C4-2B (cell line): ENCODE data around the gene CLDN6.

Experiments
- H3K27ac ChIP-seq: fragments of 450-650 bp; 2 replicates; pipeline ENCODE4 v1.5.1; 2017
- ZFX ChIP-seq: fragments of 450-650 bp; IDR thresholded peaks from 2 replicates; pipeline ENCODE4 v1.6.1; 2017
- TF ChIP-seq, protein P1 (sequence below): fragments of 450-650 bp; conservative IDR thresholded peaks from 2 replicates; pipeline ENCODE4 v1.5.1; 2017; ENCODE audit warnings: mild to moderate bottlenecking

CLDN6 gene

DNA sequence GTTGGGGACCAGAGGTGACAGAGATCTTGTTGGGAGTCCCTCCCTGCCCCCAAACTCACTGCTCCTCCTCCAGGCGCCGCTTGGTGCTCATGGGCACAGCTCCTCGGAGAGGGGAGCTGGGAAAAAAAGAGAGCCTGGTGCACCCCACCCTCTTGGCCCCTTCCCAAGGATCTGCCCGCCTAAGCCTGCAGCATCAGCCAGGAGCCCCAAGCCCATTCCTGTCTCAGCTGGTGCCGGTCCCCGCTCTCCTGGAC, 5.4 kb upstream of the CLDN6 start:
- TF ChIP-seq, protein P1, sequence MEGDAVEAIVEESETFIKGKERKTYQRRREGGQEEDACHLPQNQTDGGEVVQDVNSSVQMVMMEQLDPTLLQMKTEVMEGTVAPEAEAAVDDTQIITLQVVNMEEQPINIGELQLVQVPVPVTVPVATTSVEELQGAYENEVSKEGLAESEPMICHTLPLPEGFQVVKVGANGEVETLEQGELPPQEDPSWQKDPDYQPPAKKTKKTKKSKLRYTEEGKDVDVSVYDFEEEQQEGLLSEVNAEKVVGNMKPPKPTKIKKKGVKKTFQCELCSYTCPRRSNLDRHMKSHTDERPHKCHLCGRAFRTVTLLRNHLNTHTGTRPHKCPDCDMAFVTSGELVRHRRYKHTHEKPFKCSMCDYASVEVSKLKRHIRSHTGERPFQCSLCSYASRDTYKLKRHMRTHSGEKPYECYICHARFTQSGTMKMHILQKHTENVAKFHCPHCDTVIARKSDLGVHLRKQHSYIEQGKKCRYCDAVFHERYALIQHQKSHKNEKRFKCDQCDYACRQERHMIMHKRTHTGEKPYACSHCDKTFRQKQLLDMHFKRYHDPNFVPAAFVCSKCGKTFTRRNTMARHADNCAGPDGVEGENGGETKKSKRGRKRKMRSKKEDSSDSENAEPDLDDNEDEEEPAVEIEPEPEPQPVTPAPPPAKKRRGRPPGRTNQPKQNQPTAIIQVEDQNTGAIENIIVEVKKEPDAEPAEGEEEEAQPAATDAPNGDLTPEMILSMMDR: no peak
- no peak for TF ChIP-seq ZFX
- H3K27ac ChIP-seq: peak overlapping the region; percentile 85

DNA sequence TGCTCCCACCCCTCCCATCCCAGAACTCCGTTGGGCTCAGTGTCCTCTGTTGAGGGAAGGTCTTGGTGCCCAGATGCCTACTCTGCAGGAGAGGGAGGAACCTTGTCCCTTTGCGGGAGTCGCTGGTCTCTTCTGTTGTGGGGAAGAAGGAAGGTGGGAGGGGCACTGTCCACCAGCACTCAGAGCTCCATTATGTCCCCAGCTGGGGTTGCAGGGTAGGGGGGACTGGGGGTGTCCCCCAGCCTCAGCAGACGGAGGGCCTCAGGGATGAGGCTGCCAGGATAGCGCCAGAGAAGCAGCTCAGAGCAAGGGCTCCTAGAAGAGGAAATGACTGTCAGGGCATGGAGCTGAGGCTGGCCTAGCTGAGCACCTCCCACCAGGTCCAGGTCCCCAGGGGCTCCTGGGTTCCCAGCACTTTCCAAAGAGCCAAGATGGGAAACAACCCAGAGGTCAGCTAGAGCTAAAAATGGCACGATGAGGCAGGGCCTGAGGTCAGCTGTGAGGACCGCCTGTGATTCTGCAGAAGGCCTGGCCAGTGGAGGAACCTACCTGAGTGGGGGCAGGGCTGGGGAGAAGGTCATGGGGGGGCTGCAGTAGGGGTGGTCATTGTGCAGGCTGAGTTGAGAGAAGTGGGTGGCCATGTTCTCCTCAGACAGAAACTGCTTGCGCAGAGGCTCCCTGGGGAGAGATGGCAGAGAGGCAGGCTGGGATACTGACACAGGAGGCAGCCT, 4.9 kb upstream of the CLDN6 start:
- peak overlapping the region; percentile 85 for H3K27ac ChIP-seq
- TF ChIP-seq, protein P1: no peak
- TF ChIP-seq ZFX: no peak

DNA sequence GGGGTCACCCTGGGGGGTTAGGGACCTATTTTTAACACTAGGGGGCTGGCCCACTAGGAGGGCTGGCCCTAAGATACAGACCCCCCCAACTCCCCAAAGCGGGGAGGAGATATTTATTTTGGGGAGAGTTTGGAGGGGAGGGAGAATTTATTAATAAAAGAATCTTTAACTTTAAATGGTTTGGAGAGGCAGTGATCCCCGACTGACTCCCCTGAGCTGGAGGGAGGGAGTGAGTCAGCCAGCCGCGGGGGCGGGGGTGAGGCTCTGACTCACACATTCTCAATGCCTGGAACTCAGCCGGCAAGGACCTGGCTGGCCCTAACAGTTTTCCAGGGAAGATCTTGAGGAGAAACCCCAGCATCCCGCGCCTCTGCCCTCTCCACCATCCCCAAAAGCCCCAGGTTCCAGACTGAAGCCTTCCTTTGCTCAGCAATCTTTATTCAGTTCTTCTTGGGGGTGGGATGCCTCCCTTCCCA, 4.3 kb upstream of the CLDN6 start:
- H3K27ac ChIP-seq: peak overlapping the region; percentile 69; the same call in 1 of the 2 replicates
- no peak for TF ChIP-seq ZFX

DNA sequence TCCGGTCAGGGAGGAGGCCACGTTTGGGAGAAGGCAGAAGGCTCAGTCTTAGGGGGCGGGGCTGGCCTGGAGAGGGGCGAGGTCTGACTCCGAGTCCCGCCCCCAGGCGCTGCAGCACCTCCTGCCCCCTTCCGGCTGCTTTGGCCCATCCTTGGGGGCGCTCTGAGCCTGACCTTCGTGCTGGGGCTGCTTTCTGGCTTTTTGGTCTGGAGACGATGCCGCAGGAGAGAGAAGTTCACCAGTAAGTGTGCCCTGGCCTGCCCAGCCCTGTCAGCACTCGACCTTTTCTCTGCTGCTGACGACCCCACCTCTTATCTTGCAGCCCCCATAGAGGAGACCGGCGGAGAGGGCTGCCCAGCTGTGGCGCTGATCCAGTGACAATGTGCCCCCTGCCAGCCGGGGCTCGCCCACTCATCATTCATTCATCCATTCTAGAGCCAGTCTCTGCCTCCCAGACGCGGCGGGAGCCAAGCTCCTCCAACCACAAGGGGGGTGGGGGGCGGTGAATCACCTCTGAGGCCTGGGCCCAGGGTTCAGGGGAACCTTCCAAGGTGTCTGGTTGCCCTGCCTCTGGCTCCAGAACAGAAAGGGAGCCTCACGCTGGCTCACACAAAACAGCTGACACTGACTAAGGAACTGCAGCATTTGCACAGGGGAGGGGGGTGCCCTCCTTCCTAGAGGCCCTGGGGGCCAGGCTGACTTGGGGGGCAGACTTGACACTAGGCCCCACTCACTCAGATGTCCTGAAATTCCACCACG, 3.6 kb upstream of the CLDN6 start:
- no peak for TF ChIP-seq ZFX
- TF ChIP-seq, protein P1: peak; percentile 57
- H3K27ac ChIP-seq: peak overlapping the region; percentile 69

DNA sequence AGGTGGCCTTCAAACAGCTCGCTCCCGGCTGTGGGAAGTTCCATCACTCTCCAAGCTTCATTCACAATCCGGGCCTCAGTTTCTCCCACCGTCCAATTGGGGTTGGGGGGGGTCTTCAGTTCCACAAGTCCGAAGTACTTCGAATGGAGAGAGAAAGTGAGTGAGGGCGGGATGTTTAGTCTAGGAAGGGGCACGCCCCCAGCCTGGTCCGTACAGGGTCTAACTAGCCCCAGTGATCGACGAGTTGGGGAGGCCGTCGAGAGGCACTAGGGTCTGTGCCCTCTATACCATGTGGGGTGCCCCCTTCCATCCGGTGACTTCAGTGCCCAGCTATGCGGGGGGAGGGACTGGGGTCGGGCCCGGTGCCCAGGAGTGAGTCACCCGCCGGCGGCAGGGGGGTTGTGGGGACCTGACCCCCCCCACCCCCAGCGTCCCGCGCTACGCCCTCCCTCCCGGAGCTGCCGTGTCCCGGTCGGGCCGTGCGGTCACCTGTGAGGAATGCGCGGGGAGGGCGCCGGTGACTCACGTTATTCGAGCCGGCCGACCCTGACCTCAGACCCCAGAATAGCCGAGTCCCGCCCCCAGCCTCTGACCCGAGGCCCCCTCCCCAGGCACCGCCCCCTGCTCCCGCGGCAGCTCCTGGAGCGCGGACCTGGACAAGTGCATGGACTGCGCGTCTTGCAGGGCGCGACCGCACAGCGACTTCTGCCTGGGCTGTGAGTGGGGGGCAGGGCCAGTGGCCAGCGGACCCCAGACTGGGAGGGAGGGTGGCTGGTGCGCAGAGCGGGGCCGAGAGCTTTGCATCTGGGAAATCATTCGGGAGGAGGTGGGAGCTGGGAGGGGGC, 2.8 kb upstream of the CLDN6 start:
- no peak for TF ChIP-seq ZFX
- H3K27ac ChIP-seq: peak overlapping the region; percentile 69

DNA sequence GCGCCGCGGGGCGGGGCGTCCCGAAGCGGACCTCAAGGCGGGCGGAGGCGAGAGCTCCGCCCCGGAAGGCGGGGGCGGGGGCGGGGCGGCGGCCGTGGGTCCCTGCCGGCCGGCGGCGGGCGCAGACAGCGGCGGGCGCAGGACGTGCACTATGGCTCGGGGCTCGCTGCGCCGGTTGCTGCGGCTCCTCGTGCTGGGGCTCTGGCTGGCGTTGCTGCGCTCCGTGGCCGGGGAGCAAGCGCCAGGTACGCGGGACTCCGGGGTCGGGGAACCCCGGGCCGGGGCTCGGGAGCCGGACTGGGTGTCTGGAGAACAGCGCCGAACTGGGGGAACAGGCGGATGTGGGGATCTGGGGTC, 2.2 kb upstream of the CLDN6 start, which contains the start of gene TNFRSF12A:
TNFRSF12A (plus strand) TSS at position 122 of the 357 bp plus-strand sequence; CDS start at position 152, 30 bp downstream.
- H3K27ac ChIP-seq: peak within 1 kb of the TSS; percentile 69
- no peak for TF ChIP-seq ZFX
- TF ChIP-seq, protein P1: no peak; the same call in 1 of the 2 replicates

DNA sequence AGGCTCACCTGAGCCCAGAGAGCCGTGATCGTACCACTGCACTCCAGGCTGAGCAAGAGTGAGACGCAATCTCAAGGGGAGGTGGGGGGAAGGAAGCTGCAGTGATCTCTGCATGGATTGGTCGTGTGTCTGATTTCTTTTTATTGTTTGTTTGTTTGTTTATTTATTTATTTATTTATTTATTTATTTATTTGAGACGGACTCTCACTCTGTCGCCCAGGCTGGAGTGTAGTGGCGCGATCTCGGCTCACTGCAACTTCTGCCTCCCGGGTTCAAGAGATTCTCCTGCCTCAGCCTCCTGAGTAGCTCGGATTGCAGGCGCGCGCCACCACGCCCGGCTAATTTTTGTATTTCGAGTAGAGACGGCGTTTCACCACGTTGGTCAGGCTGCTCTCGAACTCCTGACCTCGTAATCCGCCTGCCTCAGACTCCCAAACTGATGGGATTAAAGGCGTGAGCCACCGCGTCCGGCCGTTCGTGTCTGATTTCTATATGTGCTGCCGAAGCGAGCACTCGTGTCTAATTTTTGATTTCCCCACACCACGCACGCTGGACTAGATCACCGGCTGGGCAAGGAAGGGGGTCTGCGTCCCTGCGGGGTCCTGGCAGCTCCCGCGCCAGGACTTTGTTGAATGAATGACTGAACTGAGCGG, 1.7 kb upstream of the CLDN6 start:
- TF ChIP-seq, protein P1: no peak
- no peak for TF ChIP-seq ZFX

More for the DNA sequence above, 1.7 kb upstream of the CLDN6 start:
- peak overlapping the region; percentile 69 for H3K27ac ChIP-seq
